Measurements from ENCODE around the gene COL20A1.
A peak's percentile ranks its signal among the peaks of the same experiment; 100 is the strongest.
"Not testable (repeated sequence)": the region's sequence is repeated elsewhere in the genome, so short reads cannot be mapped to it uniquely, and the experiment has no call there.

The COL20A1 gene

GRCh38 chr20:63292292-63292701, 689 bp upstream of the COL20A1 start:
- DNase-seq = no peak

GRCh38 chr20:63293456-63293855, 470 bp downstream of the COL20A1 start:
- no peak for DNase-seq

- DNase-seq = no peak
Observed at GRCh38 chr20:63293871-63294535, 1.0 kb downstream of the COL20A1 start.

GRCh38 chr20:63294536-63294900, 1.5 kb downstream of the COL20A1 start:
- DNase-seq = no peak

GRCh38 chr20:63295018-63295417, 2.0 kb downstream of the COL20A1 start:
- no peak for DNase-seq

GRCh38 chr20:63295422-63295821, 2.4 kb downstream of the COL20A1 start:
- DNase-seq = no peak

- DNase-seq = no peak
Observed at GRCh38 chr20:63295846-63296245, 2.9 kb downstream of the COL20A1 start.

- no peak for DNase-seq
Observed at GRCh38 chr20:63296531-63297299, 3.7 kb downstream of the COL20A1 start.

GRCh38 chr20:63297371-63297781, 4.4 kb downstream of the COL20A1 start:
- no peak for DNase-seq

GRCh38 chr20:63297796-63298572, 5.0 kb downstream of the COL20A1 start:
- DNase-seq = no peak

GRCh38 chr20:63298731-63299312, 5.8 kb downstream of the COL20A1 start:
- no peak for DNase-seq

- no peak for DNase-seq
Observed at GRCh38 chr20:63301671-63302070, 8.7 kb downstream of the COL20A1 start.

GRCh38 chr20:63303095-63303666, 10.2 kb downstream of the COL20A1 start:
- DNase-seq = no peak

- DNase-seq = no peak
Observed at GRCh38 chr20:63305393-63305792, 12.4 kb downstream of the COL20A1 start.

GRCh38 chr20:63305933-63306672, 13.1 kb downstream of the COL20A1 start:
- not testable (repeated sequence) for DNase-seq

- DNase-seq = no peak
Observed at GRCh38 chr20:63306673-63307537, 13.9 kb downstream of the COL20A1 start.

- no peak for DNase-seq
Observed at GRCh38 chr20:63307538-63308217, 14.7 kb downstream of the COL20A1 start.

GRCh38 chr20:63308218-63308911, 15.4 kb downstream of the COL20A1 start:
- no peak for DNase-seq

- DNase-seq = peak; percentile 39
Observed at GRCh38 chr20:63309261-63310071, 16.5 kb downstream of the COL20A1 start.
